Measurements from ENCODE around the gene NFATC1.
A peak's percentile ranks its signal among the peaks of the same experiment; 100 is the strongest.

The NFATC1 gene

GRCh38 chr18:79494936-79495335 is 99.2 kb downstream of the NFATC1 start:
- ChIA-PET CTCF (interaction anchor here (1.2 kb wide), 1 partner anchor 10 kb away, joined by 4 read pairs; no protein-coding TSS in a partner anchor), POLR2A (no interaction called here)
- no peak for DNase-seq (ENCODE audit: extremely low spot score)
- no peak for TF ChIP-seq CTCF (IDR thresholded peaks at IDR 0.05; ENCODE audit: control extremely low read depth, extremely low read depth, low read depth, missing control alignments)

GRCh38 chr18:79495591-79496071 is 99.9 kb downstream of the NFATC1 start:
- ChIA-PET CTCF (interaction anchor here (1.0 to 1.2 kb wide), 2 partner anchors 11 to 28 kb away, joined by 3 to 4 read pairs; no protein-coding TSS in a partner anchor), POLR2A (no interaction called here)
- DNase-seq (ENCODE audit: extremely low spot score) = no peak
- TF ChIP-seq CTCF (IDR thresholded peaks at IDR 0.05; ENCODE audit: control extremely low read depth, extremely low read depth, low read depth, missing control alignments) = no peak

GRCh38 chr18:79496237-79496977 is 100.7 kb downstream of the NFATC1 start:
- ChIA-PET POLR2A (no interaction called here), CTCF (interaction anchor here (1.0 to 1.2 kb wide), 2 partner anchors 12 to 27 kb away, joined by 3 to 4 read pairs; no protein-coding TSS in a partner anchor)
- no peak for DNase-seq (ENCODE audit: extremely low spot score)
- no peak for TF ChIP-seq CTCF (IDR thresholded peaks at IDR 0.05; ENCODE audit: control extremely low read depth, extremely low read depth, low read depth, missing control alignments)

- ChIA-PET POLR2A (no interaction called here), CTCF (interaction anchor here (0.8 to 1.4 kb wide), 2 partner anchors 10 to 11 kb away, joined by 3 to 5 read pairs; no protein-coding TSS in a partner anchor)
- no peak for TF ChIP-seq CTCF (IDR thresholded peaks at IDR 0.05; ENCODE audit: control extremely low read depth, extremely low read depth, low read depth, missing control alignments)
- DNase-seq (ENCODE audit: extremely low spot score) = no peak
Observed at GRCh38 chr18:79496978-79497637, 101.4 kb downstream of the NFATC1 start.

GRCh38 chr18:79497638-79498081 is 101.9 kb downstream of the NFATC1 start:
- DNase-seq (ENCODE audit: extremely low spot score) = peak; percentile 59
- CTCF ChIA-PET = interaction anchor here (0.8 to 1.4 kb wide), 2 partner anchors 9 to 11 kb away, joined by 3 to 5 read pairs; no protein-coding TSS in a partner anchor
- TF ChIP-seq CTCF (IDR thresholded peaks at IDR 0.05; ENCODE audit: control extremely low read depth, extremely low read depth, low read depth, missing control alignments) = no peak
- POLR2A ChIA-PET = no interaction called here

- ChIA-PET CTCF (interaction anchor here (1.4 kb wide), 1 partner anchor 10 kb away, joined by 5 read pairs; no protein-coding TSS in a partner anchor), POLR2A (no interaction called here)
- TF ChIP-seq CTCF (IDR thresholded peaks at IDR 0.05; ENCODE audit: control extremely low read depth, extremely low read depth, low read depth, missing control alignments) = no peak
- DNase-seq (ENCODE audit: extremely low spot score) = no peak
Observed at GRCh38 chr18:79498662-79499061, 102.9 kb downstream of the NFATC1 start.

Measured in GM10248 (cell line).